GM19395 (cell line): Measurements from ENCODE around the gene SIRT7.

Experiments
- ATAC-seq: cut with Tn5 transposase; IDR thresholded peaks from one replicate; pipeline ENCODE4 v1.9.1; 2021; ENCODE audit warnings: mild to moderate bottlenecking, moderate library complexity; ENCODE audit not compliant: unreplicated experiment

Gene SIRT7

GRCh38 chr17:81888988-81889595, 28.9 kb downstream of the SIRT7 start:
- ATAC-seq = no peak

DNA sequence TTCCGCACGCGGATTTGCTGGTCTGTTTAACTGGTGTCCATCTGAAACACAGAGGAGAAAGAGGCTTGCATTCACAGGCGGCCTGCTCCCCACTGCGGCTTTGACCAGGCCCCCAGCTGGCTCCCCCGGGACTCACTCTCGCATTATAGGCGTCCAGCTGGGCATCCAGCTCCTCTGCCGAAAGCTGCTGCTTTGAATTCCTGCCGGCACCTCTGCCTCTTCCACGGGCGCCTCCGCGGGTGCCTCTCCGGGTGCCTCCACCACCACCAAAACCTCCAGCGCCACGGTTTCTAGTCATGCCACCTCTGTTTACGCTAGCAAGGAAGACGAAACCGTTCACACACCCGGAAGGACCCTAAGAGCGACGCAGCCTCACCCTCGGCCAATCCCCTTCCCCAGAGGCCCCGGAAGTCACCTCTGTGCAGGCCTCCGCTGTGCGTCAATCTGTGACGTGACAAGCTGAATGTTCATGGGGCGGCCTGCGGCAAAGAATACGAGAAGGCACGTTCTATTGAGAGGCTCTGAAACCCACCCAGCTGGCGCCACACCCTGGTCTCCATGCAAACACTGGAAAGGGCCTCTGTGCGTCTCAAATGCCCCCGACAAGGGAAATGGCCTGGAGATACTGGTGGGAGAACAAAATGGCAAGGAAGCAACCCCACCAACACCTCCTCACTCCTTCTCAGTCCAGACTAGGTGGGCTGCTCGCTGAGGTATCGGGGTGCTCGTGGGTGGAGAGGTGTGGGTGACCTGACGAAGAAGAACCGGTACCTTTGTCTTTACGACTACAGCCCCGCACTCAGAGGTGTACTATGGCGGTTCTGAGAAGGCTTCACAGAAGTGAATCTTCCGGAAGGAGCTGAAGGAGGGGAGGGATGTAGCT, 29.6 kb downstream of the SIRT7 start:
- ATAC-seq = no peak

- no peak for ATAC-seq
Observed at GRCh38 chr17:81885869-81886548, 32.0 kb downstream of the SIRT7 start.

- no peak for ATAC-seq
Observed at GRCh38 chr17:81885454-81885853, 32.5 kb downstream of the SIRT7 start.

GRCh38 chr17:81884968-81885367, 33.0 kb downstream of the SIRT7 start:
- no peak for ATAC-seq

DNA sequence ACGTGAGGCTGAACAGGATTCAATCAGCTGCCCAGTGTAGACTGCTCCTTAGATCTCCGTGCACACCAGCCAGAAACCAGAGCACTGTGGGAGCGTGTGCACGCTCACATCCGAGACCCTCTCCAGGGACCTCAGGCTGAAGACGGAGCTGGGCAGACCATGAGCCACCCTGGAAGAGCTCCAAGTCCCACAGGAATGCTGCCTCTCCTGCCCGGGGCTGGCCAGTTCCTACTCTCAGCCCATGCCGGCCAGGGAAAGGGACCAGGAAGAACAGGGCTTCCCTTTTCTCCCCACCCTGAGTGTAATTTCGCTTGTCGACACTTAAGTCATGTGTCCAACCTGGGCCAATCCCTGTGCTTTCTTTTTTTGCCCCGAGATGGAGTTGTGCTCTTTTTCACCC, 33.5 kb downstream of the SIRT7 start:
- no peak for ATAC-seq

DNA sequence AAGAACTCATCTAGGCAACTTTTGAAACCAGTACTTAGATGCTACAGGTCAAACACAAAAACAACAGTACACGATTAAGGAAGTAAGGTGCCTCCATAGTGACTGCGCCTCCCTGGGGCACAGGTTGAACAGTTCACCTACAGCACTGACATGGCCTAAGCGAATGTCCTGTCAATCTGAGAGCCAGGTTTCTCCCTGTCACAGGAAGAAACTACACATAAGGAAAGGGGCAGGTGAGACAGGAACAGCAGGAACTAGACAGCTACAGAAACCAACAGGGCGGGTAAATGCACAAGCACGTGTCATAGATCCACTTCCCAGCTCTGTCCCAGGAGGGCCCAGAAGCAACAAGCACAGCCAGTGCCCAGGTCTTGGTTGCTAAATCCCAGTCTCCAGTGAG, 38.9 kb downstream of the SIRT7 start:
- no peak for ATAC-seq

GRCh38 chr17:81878294-81878693, 39.7 kb downstream of the SIRT7 start:
- no peak for ATAC-seq

- no peak for ATAC-seq
Observed at GRCh38 chr17:81877569-81877968, 40.4 kb downstream of the SIRT7 start.

DNA sequence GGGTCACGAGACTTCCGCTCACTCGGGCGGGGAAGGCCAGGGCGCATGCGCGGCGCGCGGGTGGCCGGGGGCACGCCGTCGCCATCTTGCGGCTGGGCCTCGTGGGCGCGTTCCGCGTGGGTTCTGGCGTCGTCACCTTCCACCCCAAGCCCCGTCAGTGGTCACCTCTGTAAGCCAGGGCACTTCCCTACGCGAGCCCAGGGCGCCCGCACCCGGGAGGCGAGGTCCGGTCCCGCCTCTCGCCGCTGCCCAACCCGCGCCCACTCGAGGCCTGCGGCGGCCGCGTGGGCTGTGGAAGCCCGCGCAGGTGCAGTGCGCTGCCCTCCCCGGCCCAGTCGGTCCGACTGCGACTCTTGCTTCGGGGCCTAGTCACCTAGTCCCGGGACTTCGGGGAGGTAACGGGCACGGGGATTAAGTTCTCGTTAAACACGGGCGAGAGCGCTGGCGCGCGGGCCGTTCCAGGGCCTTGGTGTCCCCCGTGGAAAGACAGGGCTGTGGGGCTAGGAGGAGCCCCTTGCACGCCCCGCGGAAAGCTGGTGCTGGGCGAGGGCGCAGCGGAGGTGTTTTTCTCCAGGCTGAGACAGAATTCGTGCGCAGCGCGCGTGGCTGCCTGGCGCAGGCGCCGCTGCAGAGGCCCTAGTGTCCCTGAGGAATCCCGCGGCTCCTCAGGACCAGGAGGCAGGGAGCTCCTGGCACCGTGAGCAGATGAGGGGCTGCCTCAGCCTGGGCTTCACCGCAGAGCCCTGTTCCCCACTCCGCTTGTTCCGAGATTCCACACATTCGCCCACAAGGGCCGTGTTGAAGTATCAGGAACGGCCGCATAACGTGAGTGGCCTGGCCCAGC, 46.4 kb downstream of the SIRT7 start:
- no peak for ATAC-seq

GRCh38 chr17:81870981-81871386, 47.0 kb downstream of the SIRT7 start, which contains the start of gene ARHGDIA:
TSS of gene ARHGDIA (minus strand) at chr17:81871337. CDS start at chr17:81869930, 1,407 bp downstream.
- ATAC-seq = no peak

- ATAC-seq = no peak
Observed at GRCh38 chr17:81870131-81870980, 47.6 kb downstream of the SIRT7 start.

GRCh38 chr17:81869221-81870130, 48.5 kb downstream of the SIRT7 start:
- no peak for ATAC-seq

DNA sequence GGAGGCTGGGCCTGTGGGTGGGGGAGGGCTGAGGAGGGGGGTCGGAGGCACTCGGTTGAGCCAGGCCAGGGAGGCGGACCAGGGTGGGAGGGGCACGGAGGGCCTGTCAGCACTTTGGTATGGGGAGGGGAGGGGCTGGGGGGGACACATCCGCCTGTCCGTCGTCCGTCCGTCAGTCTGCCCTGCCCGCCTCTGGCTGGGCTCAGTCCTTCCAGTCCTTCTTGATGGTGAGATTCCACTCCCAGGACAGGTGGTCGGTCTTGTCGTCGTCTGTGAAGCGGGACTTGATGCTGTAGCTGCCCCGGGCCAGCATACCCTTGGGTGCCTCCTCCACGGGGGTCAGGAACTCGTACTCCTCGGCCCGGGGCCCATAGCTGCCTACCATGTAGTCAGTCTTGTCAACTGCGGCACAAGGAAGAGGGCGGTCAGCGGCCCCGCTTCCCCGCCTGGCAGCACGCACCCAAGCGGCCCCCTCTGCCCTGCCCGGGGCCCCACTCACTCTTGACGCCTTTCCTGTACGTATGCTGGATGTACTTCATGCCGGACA, 49.2 kb downstream of the SIRT7 start:
- no peak for ATAC-seq

DNA sequence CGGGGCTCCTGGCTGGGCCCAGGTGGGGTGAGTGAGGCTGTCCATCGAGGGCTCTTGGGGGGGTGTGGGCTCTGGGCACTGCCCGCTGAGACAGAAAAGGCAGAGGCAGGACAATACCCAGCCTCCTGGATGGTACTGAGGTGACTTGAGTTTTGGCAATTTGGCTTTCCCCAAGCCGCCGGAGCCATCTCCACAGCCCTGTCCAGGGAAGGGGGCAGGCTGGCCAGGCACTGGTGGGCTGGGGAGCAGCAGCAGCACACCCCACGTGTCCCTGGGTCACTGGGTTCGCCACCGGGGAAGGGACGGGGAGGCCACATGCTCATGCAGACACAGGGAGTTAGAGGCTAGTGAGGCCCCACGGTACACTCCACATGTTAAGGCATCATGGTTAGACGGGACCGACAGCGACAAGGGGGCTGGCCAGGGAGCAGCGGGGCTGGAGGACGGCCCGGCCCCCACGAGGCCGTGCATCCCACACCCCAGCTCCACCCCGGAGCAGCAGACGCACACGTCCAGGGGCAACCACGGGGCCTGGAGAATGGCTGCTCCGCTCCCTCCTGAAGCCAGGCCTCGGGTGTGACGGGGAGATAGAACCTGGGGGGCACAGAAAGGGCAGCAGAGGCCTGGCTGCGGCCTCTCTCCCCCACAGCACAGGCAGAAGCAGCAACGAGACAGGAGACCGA, 49.8 kb downstream of the SIRT7 start:
- no peak for ATAC-seq

- no peak for ATAC-seq
Observed at GRCh38 chr17:81867170-81867990, 50.6 kb downstream of the SIRT7 start.
